SU-DHL-6 (cell line): ENCODE data around the gene MFSD6.

ENCODE experiments used
- CTCF ChIP-seq: fragments of 200-600 bp; sonication (generic); IDR thresholded peaks from one replicate; pipeline ENCODE4 v1.5.1; 2017; ENCODE audit warnings: antibody characterized with exemption, mild to moderate bottlenecking, low read length, moderate library complexity; ENCODE audit not compliant: insufficient read depth, poor library complexity, severe bottlenecking
- EZH2phosphoT487 ChIP-seq: fragments of 200-600 bp; sonication (generic), shearing (Covaris generic); conservative IDR thresholded peaks from 2 replicates; pipeline ENCODE4 v1.6.1; 2018; ENCODE audit warnings: mild to moderate bottlenecking, antibody characterized with exemption, low read length, moderate library complexity, mixed read lengths

GRCh38 chr2:190425221-190425866, 17.2 kb downstream of the MFSD6 start:
- TF ChIP-seq CTCF (no peak), EZH2phosphoT487 (no peak)
